HG02642 (cell line): Measurements from ENCODE around the gene TNS3.

Experiments used
- ATAC-seq: cut with Tn5 transposase; IDR thresholded peaks from one replicate; pipeline ENCODE4 v1.9.1; 2021; ENCODE audit warnings: mild to moderate bottlenecking; ENCODE audit not compliant: unreplicated experiment, poor library complexity

TNS3 gene

DNA sequence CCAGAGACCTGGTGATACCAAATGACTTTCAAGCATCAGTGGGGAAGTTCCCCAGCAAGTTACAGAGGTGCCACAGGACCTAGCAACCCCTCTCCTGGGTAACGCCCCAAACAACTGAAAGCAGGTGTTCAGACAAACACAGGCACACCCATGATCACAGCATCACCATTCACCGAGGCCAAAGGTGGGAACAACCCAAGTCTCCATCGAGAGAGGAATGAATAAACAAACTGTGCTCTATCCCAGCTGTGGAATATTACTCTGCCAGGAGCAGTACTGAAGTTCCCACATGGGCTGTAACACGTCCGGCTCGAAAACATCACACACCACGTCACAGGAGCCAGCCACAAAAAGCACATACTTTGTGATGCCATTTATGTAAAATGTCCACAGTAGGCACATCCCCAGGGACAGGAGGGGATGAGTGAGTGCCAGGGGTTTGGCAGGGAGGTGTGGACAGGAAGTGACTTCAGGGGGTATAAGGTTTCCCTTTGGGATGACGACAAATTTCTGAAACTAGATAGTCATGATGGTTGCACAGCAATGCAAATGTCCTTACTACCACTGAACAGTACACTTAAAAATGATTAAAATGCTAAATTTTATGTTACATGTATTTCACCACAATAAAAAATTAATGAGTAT, 222.8 kb downstream of the TNS3 start:
- ATAC-seq, result no peak

DNA sequence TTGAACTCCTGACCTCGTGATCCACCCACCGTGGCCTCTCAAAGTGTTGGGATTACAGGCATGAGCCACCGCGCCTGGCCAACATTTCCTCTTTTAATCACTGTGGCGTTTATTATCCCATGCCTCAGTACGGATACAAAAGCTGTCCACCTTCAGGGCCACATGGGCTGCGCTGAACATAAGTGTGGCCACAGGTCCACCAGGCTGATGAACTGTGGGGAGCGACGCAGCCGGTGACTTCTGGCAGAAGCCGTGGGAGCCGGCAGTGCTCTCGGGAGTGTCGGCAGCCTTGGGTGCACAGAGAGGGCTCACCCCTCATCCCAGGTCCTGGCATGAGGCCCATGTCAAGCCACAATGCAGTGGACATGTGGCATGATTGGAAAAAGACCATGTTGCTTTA, 223.6 kb downstream of the TNS3 start:
- ATAC-seq, result no peak

DNA sequence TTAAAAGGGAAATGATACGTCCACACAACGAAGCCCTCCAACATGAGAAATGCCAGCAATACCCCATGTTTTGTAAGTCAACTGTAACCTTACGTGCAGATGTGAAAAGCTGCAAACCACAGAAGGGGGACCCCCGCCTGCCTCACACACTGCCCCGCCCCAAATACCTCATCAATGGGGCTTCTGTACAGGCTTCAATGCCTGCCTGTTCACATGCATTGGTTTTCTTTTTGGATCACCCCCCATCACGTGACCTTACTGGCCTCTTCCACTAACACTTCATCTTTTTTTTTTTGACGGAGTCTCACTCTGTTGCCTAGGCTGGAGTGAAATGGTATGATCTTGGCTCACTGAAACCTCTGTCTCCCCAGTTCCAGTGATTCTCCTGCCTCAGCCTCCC, 224.0 kb downstream of the TNS3 start:
- no peak for ATAC-seq

DNA sequence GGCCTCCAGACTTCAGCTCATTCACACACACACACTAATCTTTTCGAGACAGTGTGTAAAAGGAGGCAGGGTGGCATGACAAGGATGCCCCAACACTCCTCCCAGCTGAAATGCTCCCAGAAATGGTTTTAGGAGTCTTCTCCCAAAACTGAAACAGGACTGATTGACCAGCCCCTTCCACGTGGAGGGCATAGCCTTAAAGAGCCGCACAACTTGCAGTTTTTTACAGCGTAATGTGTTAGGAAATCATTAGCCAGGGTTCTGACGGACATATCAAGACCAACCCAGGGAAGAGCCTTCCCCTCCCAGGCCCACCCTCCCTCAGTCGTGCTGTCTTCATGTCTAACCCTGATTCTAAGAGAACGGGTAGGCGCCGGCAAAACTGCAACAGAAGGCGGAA, 224.6 kb downstream of the TNS3 start:
- ATAC-seq, result no peak

DNA sequence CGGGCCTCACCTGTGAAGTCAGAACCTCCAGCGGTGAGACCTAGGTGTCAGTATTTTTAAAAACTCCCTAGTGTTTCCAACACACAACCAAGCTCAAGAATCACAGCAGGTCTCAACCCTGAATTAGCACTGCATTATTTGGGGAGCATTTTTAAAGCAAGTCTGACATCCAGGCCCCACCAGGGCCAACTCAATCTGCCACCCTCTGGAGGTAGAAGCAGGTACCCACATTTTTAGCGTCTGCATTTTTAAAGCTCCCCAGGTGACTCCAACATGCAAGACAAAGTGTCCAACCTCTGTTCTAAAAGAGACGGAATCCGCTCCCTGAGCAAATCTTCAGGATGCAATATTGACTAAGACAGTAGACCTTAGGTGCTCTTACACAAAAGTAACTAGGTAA, 225.7 kb downstream of the TNS3 start:
- ATAC-seq, result no peak

DNA sequence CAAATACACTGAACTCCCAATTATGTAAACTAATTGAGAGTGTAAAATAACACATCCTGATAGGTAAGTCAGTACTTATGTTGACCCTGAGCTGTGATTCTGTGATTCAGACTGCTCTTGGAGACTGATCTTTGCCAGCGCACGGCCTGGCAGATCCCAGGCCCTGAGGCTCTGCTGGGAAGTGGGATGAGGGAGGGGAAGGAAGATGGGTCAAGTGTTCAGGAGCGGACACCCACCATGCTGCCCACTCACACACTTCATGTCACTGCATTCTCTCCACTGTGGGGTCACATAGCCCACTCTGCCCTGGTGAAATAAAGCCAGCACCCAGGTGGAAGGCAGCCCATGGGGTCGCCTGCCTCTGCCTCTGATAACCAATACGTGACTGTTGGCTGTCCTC, 226.2 kb downstream of the TNS3 start:
- no peak for ATAC-seq

DNA sequence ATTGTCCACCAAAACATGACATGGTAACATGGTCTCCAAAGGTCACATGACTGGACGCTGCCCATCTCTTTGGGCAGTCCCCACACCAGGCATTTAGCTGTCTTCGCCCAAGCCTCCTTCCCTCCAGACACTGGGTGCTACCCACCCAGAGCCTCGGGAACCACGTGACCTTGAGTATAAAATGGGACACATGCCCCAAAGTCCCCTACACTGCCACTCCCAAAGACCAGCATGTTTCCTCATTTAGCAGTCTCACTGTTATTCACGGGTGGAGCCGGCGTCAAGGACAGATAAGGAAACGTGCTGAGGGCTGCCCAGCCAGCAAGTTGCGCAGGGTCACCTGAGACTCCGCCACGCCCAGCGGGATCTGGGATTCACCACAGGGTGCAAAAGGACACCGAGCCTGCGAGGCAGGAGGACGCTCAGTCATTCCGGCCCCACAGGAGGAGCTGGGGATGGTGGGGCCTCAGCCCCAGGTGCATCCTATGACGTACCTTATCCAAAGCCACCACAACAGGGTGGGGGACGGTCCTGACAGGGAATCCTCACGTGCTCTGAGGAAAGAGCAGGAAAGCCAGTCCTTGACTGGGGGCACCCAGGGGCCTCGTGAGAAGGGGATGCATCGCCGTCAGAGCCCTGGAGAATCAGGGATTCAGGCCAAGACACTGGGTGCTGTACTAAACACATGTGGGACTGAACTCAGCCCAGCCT, 226.9 kb downstream of the TNS3 start:
- no peak for ATAC-seq

DNA sequence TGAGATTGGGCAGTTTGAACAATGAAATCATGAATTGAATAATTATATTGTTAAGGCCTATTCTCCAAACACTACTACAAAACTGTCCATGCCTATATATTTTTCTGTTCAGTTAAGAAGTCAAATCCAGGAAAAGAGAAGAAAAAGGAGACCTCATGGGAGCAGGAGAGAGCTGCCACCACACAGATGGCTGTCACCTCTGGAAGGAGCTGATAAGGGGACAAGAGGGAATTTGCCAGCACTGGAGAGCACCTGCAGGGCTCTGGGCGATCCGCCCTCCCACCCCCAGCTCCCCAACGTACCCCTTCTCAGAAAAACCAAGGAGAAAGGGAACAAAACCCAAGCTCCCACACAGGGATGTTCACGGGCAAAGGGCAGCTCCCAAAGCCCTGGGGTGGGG, 227.8 kb downstream of the TNS3 start:
- ATAC-seq, result no peak

DNA sequence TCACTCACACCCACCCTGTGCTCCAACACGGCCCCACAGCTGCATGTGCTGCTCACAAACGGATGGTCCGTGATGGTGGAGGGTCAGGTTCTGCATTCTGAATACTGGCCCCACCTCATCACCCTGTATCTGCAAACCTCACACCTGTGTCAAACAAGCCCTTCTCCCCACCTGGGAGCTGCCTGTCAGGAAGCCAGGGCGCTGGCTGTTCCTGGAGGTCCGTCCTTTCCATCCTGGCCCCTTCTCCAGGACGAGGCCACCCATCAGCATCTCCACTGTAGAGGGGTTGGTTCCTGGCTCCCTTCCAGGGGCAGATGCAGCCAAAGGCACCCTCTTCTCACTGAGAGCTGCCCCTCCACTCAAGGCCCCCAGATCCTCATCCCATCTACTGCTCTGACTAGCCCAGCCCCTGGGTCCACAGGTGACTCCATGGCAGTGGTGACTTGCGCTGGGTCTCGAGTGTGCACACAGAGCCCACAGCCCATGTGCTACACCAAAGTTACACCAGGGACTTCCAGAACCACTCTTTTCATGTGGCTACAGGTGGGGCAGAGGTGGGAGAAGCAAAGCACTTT, 229.4 kb downstream of the TNS3 start:
- no peak for ATAC-seq

DNA sequence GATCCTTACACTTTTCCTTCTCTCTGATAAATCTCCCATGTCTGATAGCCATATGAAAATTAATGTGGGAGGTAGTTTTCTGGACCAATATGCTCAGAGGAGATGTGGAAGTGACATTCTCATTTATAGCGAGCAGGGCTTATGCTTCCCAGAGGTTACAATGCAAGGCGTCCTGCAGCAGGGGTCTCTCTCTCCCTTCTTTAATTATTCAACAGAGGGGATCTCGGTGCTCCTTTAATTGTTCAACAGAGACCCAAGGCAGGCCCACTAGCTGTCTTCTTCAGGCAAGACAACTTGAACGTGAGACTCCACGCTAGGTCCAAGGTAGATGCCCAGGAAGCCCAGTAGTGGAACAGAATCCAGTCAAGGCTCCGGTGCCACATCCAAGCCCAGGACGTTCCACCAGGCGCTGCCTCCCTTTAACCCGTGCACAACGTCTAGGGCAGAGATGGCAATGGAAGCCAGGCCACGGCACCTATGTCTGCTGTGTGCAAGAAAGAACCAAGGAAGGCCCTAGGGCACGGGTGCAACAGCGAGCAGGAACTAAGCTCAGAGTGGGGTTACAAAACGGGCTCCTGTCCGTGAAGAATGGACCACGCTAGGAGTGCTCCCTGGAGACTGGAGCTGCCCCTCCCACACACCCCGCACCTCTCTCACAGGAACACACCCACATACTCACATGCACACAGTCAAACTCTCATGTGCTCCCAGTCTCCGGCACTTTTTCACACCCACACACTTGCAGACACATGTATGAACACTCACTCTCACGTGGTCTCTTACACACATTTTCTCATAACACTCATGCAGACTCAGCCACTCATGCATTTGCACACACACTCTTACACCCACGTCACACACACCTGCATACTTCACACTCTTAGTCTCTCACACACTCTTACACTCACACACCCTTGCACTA, 230.4 kb downstream of the TNS3 start:
- ATAC-seq, result no peak

DNA sequence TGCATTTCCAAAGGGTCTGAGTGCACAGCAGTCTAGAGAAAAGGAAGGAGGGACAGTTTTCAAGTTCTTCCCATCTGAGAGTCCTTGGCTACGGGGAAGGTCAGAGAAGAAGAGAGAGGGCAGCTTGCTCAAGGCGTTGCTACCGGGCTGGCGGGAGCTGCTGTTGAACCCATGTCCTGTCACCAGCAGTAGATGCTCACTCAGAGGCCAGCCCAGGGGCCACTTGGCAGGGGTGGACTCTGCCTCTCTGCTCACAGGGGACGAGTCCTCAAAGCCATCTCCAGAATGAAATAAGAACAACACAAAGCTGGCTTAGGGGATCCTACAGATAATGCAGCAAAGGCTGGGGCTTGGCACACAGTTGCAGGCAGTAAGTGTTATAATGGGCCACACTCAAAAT, 231.5 kb downstream of the TNS3 start:
- ATAC-seq, result no peak

DNA sequence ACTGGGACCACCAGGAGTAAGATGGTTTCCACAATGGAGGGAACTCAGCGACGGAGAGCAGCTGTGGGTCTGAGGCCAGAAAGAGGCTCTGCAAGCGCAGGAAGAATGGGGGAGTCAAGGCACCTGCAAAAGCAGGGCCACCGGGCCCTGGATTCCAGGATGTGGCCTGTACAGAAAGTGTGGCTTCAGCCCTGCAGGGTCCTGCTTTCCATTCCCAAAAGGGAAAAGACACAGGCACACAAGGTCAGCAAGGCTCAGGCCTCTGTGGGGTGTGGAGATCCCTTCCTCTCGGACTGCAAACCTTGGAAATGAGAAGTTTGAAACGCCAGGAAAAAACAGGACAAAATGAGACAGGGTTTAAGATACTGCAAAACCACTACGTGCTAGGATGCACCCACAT, 232.5 kb downstream of the TNS3 start:
- no peak for ATAC-seq

DNA sequence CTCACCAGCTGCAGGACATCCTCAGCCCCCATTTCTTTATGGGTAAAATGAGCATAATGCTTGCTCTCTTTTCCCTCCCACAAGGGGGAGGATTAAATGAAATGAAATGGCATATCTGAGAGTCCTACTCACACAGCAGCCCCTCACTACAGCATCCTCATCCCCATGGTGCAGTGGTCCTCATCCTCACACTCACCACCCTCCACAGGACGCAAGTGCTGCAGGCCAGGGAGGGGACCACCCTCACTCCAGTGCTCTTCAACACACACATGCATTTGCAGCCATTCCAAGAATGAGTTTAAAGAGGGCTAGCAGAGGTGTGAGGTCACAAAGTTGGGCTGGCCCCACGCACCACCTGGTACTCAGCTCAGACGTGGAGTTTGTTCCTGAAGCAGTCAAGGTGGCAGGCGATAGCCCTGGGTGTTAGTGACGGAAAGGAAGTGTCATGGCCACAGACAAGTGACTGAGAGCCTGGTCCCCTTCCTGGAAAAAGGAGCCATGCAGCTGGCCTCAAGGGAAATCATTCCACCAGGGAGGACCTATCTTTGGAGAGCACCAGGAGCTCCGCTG, 234.0 kb downstream of the TNS3 start:
- no peak for ATAC-seq

DNA sequence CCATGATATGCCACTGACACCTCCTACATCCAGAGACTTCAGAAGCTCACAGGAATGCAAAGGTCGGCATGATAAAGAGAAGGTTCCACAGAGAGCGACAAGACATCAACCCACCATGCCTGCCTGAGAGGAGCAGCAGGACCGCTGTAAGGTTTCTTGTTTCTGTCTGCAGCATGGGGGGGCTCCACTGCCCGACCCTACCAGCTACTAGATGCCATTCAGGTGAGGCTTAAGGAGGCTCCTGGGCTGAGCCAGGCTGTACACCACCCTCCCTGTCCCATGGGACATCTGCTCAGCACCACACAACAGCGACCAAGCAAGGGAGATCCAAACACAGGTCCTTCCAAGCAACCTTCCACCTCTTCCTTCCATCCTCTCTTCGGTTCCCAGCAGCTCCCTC, 234.6 kb downstream of the TNS3 start:
- no peak for ATAC-seq

DNA sequence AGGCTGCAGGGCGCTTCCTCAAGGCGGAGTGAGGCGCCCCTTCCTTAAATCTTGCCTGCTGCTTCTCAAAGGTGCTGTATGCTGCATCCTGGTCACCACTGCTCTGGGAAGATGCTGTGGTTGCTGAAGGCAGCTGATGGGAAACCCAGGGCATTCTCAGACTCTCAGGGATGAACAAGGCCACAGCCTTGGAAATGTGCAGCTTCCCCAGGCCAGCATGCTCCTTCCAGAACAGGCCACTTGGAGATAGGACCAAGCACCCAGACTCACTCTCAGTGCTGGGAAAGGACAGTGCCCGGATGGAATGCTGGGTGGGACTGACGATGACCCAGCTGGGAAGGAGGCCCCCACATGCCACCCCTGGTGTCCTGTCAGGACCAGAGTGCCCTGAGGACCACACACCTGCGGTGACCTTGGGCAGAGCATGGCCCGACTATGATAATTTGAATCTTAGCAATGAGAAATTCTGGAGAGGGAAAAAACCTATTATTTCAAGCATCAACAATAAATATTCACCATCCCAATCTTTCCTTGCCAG, 235.5 kb downstream of the TNS3 start:
- no peak for ATAC-seq

DNA sequence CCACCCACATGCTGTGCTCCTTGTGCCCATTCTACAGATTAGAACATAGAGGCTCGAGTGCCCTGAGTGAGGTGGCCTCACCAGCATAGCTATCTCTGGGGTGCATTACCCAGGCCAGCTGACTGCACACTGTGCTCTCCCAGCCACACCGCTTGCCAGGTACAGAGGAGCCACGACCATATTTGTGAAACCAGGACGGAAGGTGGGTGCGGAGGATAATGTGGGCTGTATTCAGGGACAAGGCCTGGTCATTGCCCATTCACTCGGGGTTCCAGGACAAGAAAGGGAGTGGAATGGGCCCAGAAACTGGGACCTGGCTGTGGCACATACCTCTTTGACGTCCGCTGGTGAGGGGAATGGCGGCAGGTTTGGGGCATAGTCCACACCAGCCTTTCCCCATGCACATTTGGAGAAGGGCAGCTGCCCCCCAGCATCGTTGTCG, 236.0 kb downstream of the TNS3 start:
- no peak for ATAC-seq

DNA sequence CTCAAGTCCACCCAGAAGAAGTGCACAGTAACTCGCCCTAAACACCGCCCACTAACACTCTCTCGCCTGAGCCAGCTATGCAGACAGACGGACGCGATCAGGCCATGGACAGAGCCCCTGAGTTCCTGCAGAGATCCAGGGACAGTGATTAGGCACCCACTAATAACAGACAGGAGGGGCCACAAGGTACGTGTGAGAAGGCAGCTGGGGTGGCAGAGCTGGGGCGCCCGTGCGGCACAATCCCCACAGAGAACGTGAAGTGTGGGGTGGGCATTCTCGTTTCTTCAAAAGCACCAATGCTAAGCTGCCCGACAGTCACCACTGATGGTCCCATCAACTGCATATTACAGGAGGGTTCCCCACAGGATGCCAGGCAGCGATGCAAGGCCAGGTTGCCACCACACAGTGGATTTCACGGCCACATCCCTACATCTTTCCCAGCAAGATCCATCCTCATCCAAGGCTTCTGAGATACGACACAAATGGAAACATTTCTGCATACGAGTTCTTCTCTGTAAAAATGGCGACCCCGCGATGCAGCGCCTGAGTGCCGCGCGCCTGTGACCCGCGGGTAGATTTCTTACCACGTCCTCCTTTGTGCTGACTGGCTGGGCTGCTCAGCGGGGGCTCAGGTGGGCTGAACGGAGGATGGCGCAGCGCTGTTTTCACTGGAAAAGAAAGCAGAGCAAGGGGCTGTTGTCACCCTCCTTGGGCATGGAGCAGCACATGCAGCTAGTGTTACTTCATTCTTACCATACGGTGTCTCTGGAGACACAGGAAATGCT, 237.5 kb downstream of the TNS3 start:
- no peak for ATAC-seq

DNA sequence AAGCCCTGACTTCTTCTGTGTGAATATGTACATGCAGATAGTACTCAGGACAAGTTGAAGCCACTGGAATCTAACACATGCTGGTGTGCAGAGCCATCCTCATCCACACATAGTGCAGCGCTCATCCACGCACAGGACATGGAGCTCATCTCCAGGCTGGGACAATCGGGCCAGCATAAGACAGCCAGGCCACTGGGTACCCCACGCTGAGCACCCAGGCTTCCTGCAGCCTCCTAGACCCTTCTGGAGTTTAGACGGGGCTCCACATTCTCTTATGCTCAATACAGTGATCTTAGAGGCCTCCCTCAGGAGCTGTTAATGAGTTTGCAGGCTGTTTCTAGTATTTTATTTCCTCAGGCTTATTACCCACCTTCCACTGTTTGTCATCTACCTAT, 238.9 kb downstream of the TNS3 start:
- no peak for ATAC-seq

DNA sequence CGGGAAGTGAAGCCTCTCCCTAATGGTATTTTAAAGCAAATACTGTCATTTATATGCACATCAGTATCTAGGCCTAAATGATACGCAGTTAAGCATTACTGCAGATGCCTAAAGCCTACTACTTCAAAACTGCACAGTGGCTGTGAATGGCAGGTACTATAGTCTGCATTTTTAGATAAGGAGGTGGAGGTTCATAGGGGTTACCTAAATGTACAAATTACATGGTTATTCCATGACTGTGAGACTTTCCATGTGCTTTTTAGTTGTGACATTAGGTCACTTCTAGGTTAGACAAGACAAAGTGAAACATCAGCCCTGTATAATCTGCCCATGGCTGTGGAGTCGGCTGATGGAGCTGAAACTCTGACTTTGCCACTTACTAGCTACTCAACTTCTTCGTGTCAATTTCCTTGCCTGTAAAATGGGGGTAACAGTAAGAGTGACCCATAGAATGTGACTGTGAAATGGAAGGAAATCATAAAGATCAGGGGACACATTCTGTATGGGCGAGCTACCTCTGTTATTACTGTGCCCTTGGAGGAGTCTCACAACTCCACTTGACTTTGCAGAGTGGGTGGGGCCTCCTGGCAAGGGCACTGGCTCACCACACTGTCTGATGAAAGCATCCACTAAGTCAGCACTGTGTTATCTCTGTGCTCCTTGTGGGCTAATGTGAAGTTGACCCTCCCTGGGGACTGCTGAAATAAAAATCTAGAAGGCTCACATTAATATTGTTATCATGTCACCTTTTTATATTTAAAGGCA, 239.4 kb downstream of the TNS3 start:
- ATAC-seq, result no peak
